Effector memory CD4-positive, alpha-beta T cell (primary cell): ENCODE results near the gene TNNC1.

ENCODE experiments used
- DNase-seq, 3 donors: peaks; one replicate each; pipeline ENCODE4 v3.0.0-alpha.2; 2020
- H3K27ac ChIP-seq: 2 replicates; pipeline ENCODE4 v1.7.0; 2013; ENCODE audit warnings: mild to moderate bottlenecking, low read length, moderate library complexity; ENCODE audit not compliant: insufficient read depth, poor library complexity, severe bottlenecking
- H3K27me3 ChIP-seq: replicated peaks from 2 replicates; pipeline ENCODE4 v1.7.0; 2013; ENCODE audit warnings: mild to moderate bottlenecking, low read length; ENCODE audit not compliant: insufficient read depth, control insufficient read depth, poor library complexity, severe bottlenecking
- H3K36me3 ChIP-seq: 2 replicates; pipeline ENCODE4 v1.7.0; 2013; ENCODE audit warnings: mild to moderate bottlenecking, low read length, moderate library complexity; ENCODE audit not compliant: control insufficient read depth, insufficient read depth
- H3K4me1 ChIP-seq: 2 replicates; pipeline ENCODE4 v1.7.0; 2013; ENCODE audit warnings: low read length, mild to moderate bottlenecking; ENCODE audit not compliant: control insufficient read depth, insufficient read depth, poor library complexity, severe bottlenecking
- H3K4me3 ChIP-seq: 2 replicates; pipeline ENCODE4 v1.7.0; 2013; ENCODE audit warnings: low read length, low read depth, mild to moderate bottlenecking; ENCODE audit not compliant: insufficient read depth, poor library complexity, severe bottlenecking
- H3K9me3 ChIP-seq: 2 replicates; pipeline ENCODE4 v1.7.0; 2013; ENCODE audit warnings: mild to moderate bottlenecking, low read length, moderate library complexity; ENCODE audit not compliant: control insufficient read depth

TNNC1 gene

DNA sequence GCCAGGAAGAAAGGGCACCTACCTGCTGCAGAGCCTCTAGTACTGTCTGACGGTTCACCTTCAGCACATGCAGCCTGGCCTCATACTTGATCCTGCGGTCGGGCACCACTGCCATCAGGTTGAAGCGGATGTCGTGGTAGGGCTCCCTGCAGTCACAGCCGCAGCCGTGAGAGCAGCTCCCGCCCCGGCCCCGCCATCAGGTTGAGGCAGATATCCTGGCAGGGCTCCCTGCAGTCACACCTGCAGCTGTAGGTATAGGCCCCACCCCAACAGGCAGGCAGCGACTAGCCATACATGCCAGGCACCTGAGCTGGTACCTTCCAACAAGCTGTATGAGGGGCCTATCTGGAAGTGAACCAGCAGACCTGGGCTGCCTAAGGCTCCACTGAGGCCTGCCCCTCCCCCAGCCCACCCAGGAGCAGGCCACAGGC lies 47.6 kb downstream of the TNNC1 start:
- H3K4me1 ChIP-seq: peaks cover 9% of the 10 kb centered on the region
- H3K27me3 ChIP-seq: no peaks in the 10 kb centered on the region

DNA sequence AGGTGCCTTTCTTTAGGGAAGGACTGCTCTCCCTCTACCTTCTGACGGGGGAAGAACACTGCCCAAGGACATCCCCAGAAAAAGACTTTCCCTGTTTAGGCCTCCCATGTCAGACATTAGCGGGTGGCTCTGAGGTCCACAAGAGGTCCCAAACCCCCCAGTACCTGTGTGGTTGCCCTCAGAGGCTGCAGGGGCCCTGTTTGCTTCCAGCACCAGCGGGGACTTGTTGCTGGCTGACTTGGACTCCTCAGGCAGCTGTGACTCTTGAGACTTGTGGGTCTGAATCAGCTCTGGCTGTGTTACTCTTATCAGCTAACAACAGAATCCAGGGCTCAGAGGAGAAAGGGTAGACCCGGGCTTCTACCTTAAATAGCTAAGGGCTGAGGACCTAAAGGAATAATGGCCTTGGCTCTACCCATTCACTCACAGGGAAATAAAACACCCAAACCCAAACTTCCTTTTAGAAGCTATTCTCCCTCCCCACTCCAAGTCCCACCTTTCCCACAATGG lies 48.2 kb downstream of the TNNC1 start:
- H3K36me3 ChIP-seq: peaks cover 74% of the 10 kb centered on the region
- no peak overlapping the region for H3K4me3 ChIP-seq
- H3K9me3 ChIP-seq: no peaks in the 10 kb centered on the region
- H3K27me3 ChIP-seq: no peaks in the 10 kb centered on the region
- DNase-seq: no peak
- no peak overlapping the region for H3K27ac ChIP-seq
- H3K4me1 ChIP-seq: peaks cover 6% of the 10 kb centered on the region

More for the DNA sequence above, 47.6 kb downstream of the TNNC1 start:
- Histone ChIP-seq H3K36me3 (peaks cover 68% of the 10 kb centered on the region), H3K27ac (no peak overlapping the region), H3K4me3 (no peak overlapping the region), H3K9me3 (no peaks in the 10 kb centered on the region)
- no peak for DNase-seq

DNA sequence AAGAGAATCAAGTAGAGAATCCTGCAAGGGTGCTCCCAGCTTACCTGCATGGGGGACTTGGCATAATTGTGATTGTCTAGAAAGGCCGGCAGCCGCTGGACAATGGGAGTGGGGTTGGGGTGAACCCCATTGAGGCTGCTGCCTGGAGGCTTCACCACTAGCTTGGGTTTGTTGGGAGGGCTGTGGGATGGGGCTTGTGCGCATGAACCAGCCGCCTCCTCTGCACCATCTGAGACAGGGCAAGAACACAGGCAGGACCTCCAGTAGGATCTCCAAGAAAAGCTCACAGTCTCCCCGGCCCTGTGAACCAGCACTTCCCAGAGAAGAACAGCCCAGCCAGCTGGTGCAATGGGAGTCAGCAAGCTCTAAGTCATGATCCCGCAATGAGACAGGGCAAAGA lies 48.8 kb downstream of the TNNC1 start:
- H3K27me3 ChIP-seq: no peaks in the 10 kb centered on the region
- no peak for DNase-seq
- H3K4me3 ChIP-seq: no peak overlapping the region
- H3K36me3 ChIP-seq: peaks cover 78% of the 10 kb centered on the region
- no peaks in the 10 kb centered on the region for H3K9me3 ChIP-seq
- H3K4me1 ChIP-seq: peaks cover 6% of the 10 kb centered on the region
- H3K27ac ChIP-seq: no peak overlapping the region

DNA sequence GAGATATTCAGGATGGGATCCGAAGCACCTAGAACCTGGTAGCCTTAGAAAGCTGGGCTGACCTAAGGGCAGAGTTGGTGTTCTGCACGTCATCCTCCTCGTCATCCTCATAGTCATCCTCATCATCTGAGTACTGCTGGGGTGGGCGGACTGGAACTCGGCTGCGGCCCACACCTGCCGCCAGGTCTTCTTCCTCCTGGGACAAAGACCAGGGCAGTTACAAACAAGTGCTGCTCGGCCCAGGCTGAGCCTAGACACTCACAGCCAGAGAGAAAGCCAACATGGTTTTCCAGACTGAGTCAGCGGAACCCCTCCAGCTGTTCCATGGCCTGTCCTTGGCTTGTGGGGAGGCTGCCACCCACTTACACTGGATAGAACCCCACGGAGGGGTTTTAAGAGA lies 49.5 kb downstream of the TNNC1 start:
- no peak for DNase-seq

DNA sequence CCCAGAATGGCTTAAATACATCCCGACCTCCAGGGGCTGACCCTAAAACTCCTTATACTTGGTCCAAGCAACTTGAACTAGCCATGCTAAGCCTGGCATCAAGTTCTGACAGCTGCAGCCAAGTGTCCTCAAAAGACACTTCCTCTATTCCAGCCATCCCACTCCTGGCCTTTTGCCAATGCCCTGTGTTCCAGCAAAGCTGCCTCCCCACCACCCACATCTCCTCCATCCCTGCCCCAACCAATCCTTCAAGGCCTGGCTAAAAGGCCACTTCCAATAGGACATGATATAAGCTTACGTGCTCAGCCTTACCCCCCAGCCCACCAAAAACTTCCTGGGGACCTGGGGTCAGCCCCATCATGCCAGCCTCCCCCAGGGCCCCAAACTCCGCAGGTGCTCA lies 49.9 kb downstream of the TNNC1 start:
- H3K4me1 ChIP-seq: peaks cover under 1% of the 10 kb centered on the region
- H3K27me3 ChIP-seq: no peaks in the 10 kb centered on the region
- H3K36me3 ChIP-seq: peaks cover 78% of the 10 kb centered on the region
- no peak for DNase-seq
- H3K9me3 ChIP-seq: no peaks in the 10 kb centered on the region
- no peak overlapping the region for H3K4me3 ChIP-seq
- no peak overlapping the region for H3K27ac ChIP-seq

More for the DNA sequence above, 49.5 kb downstream of the TNNC1 start:
- no peak overlapping the region for H3K27ac ChIP-seq
- H3K9me3 ChIP-seq: no peaks in the 10 kb centered on the region
- H3K27me3 ChIP-seq: no peaks in the 10 kb centered on the region
- H3K36me3 ChIP-seq: peaks cover 78% of the 10 kb centered on the region
- H3K4me3 ChIP-seq: no peak overlapping the region
- peaks cover 5% of the 10 kb centered on the region for H3K4me1 ChIP-seq

DNA sequence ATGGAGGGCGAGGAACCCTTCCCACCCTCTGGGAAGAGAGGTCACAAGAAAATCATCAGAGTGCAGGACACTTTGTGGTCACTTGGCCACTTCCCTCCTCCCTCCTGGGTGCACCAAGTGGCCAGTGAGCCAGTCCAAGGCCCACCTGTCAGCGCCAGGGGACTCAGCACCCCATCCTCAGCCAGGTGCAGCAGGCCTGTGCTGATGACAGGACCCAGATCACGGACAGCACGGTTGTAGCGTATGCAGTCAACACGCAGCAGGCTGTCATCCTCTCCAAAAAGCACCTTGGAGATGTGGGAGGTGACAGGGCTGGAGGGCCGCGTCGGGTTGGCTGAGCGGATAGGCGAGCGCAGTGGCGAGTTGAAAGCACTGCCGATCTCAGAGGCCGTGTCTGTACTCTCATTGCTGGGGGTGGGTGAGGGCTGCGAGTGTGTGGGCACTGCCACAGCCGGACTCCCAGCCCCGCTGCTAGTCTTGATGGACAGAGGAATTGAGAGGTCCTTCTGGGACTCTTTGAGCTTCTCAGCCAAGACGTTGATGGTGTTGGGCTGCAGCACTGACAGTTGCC lies 50.5 kb downstream of the TNNC1 start:
- no peaks in the 10 kb centered on the region for H3K27me3 ChIP-seq

DNA sequence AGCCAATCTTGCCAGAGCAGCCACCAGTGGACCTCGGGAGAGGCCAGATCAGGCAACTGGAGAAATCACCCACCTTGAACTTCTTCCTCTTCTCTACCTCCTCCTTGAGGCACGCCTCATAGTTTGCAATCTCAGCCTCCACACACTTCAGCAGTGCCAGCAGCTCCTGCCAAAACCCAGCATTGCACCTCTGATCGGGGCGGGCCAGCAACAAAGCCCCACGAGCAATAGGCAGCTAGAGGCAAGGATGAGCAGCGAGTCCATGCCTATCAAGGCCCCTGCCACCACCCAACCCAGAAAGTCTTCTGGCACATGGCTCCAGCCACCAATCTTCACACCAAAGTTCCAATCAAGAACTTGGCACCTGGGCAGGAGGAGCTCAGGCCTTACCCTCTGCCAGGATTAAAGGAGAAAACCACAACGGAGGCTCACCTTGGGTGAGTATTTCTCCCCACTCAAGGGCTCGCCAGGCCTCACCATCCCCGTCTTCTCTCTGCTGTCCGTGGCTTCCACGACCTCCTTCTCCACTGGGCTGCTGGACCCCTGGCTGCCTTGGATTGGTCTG lies 51.1 kb downstream of the TNNC1 start:
- Histone ChIP-seq H3K9me3 (no peaks in the 10 kb centered on the region), H3K36me3 (peaks cover 77% of the 10 kb centered on the region)
- no peak for DNase-seq

More for the DNA sequence above, 50.5 kb downstream of the TNNC1 start:
- no peak for DNase-seq
- Histone ChIP-seq H3K27ac (no peak overlapping the region), H3K4me1 (no peaks in the 10 kb centered on the region), H3K36me3 (peaks cover 78% of the 10 kb centered on the region), H3K9me3 (no peaks in the 10 kb centered on the region), H3K4me3 (no peak overlapping the region)

DNA sequence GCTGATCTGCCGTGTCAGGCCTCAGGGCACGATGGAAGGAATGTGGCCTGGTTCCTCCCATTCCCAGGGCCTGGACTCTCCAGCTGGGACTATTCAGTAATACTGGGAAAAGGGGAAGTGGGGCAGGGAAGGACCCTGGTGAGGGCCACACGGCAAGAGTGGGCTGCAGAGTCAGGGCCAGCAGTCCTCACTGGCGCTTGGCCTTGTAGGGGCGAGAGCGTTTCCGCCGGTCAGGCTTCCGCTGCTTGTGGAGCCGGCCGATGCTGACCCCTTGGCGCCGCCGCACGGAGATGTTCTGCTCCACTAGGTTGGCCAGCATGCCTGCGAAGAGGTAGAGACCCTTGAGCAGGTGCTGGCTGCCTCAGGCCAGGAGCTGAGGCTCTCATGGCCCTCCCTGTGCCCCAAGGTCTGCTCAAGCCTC lies 51.7 kb downstream of the TNNC1 start:
- Histone ChIP-seq H3K4me3 (no peak overlapping the region), H3K27ac (no peak overlapping the region), H3K9me3 (no peaks in the 10 kb centered on the region), H3K27me3 (no peaks in the 10 kb centered on the region), H3K4me1 (no peaks in the 10 kb centered on the region), H3K36me3 (peaks cover 71% of the 10 kb centered on the region)
- DNase-seq: no peak

More for the DNA sequence above, 51.1 kb downstream of the TNNC1 start:
- no peak overlapping the region for H3K4me3 ChIP-seq
- H3K27me3 ChIP-seq: no peaks in the 10 kb centered on the region
- no peaks in the 10 kb centered on the region for H3K4me1 ChIP-seq
- no peak overlapping the region for H3K27ac ChIP-seq

DNA sequence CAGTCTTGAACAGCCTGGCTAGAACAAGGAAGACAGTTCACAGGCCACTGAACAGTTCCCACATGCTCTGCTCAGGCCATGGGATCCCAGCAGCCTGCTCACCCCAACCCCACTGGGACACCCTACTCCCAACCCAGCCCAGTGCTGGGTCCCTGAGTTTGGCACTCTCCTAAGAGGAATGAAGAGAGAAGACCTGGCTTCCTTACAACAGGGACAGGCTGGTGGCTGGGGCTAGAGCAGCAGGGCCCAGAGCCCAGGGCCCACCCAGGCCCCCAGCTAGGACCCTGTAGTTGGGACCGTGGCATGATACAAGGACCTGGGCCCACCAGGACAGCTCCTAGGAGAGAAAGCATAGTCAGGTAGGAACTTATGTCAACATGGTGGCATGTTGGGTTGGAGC lies 52.3 kb downstream of the TNNC1 start:
- Histone ChIP-seq H3K36me3 (peaks cover 65% of the 10 kb centered on the region), H3K4me1 (no peaks in the 10 kb centered on the region), H3K27ac (no peak overlapping the region), H3K9me3 (no peaks in the 10 kb centered on the region), H3K4me3 (no peak overlapping the region), H3K27me3 (no peaks in the 10 kb centered on the region)
- DNase-seq: no peak
